Measurements from ENCODE around the gene RALGAPB.
"Not testable (repeated sequence)": the region's sequence is repeated elsewhere in the genome, so short reads cannot be mapped to it uniquely, and the experiment has no call there.

The RALGAPB gene

GRCh38 chr20:38499366-38499765 is 26.7 kb downstream of the RALGAPB start:
- no peak for DNase-seq

- DNase-seq: no peak
Measured at GRCh38 chr20:38501858-38502436, 29.3 kb downstream of the RALGAPB start.

- DNase-seq: no peak
Measured at GRCh38 chr20:38504368-38505090, 31.9 kb downstream of the RALGAPB start.

GRCh38 chr20:38505091-38505455 is 32.4 kb downstream of the RALGAPB start:
- DNase-seq: no peak

- DNase-seq: not testable (repeated sequence)
Measured at GRCh38 chr20:38511726-38512125, 39.1 kb downstream of the RALGAPB start.

GRCh38 chr20:38514185-38514584 is 41.5 kb downstream of the RALGAPB start:
- DNase-seq: no peak

GRCh38 chr20:38514947-38515346 is 42.3 kb downstream of the RALGAPB start:
- no peak for DNase-seq

GRCh38 chr20:38515631-38516030 is 43.0 kb downstream of the RALGAPB start:
- no peak for DNase-seq

- no peak for DNase-seq
Measured at GRCh38 chr20:38519426-38519825, 46.8 kb downstream of the RALGAPB start.

- DNase-seq: no peak
Measured at GRCh38 chr20:38520261-38520660, 47.6 kb downstream of the RALGAPB start.

GRCh38 chr20:38523697-38524096 is 51.1 kb downstream of the RALGAPB start:
- peak; percentile 27 for DNase-seq

- no peak for DNase-seq
Measured at GRCh38 chr20:38528167-38528566, 55.5 kb downstream of the RALGAPB start.

- no peak for DNase-seq
Measured at GRCh38 chr20:38531021-38531420, 58.4 kb downstream of the RALGAPB start.

GRCh38 chr20:38534756-38535155 is 62.1 kb downstream of the RALGAPB start:
- DNase-seq: no peak

- peak; percentile 49 for DNase-seq
Measured at GRCh38 chr20:38536310-38536709, 63.7 kb downstream of the RALGAPB start.

- no peak for DNase-seq
Measured at GRCh38 chr20:38537176-38537575, 64.5 kb downstream of the RALGAPB start.

- DNase-seq: no peak
Measured at GRCh38 chr20:38538789-38539188, 66.1 kb downstream of the RALGAPB start.

GRCh38 chr20:38543014-38543906 is 70.6 kb downstream of the RALGAPB start:
- DNase-seq: no peak

GRCh38 chr20:38545771-38546170 is 73.1 kb downstream of the RALGAPB start:
- DNase-seq: no peak

GRCh38 chr20:38547288-38548085 is 74.8 kb downstream of the RALGAPB start:
- no peak for DNase-seq

GRCh38 chr20:38548356-38549083 is 75.9 kb downstream of the RALGAPB start:
- DNase-seq: no peak

- DNase-seq: no peak
Measured at GRCh38 chr20:38550274-38550673, 77.6 kb downstream of the RALGAPB start.
